Upper lobe of left lung (tissue), 6 donors: ENCODE measurements around the gene AMER1. TPM values are rescaled to one million over a fixed set of nuclear protein-coding genes. Genes with fewer than 3 reads are reported as not detected.

ENCODE experiments used
- ATAC-seq, 2 donors: fragments of 200-7000 bp; cut with Tn5 transposase; one replicate each; pipeline ENCODE4 v1.9.1; 2022; ENCODE audit warnings: mild to moderate bottlenecking in 2 of 2, moderate library complexity in 2 of 2; ENCODE audit not compliant: low FRiP score in 2 of 2
- DNase-seq, 2 donors: peaks; one replicate each; pipeline ENCODE4 v3.0.0-alpha.2; 2019 to 2020
- H3K27ac ChIP-seq, 4 donors: fragments of 200-600 bp; sonication (generic); one replicate each; pipeline ENCODE4 v1.5.1; 2016 to 2019
- H3K27me3 ChIP-seq, 4 donors: fragments of 200-600 bp; sonication (generic); one replicate each; pipeline ENCODE4 v1.5.1; 2017 to 2019
- H3K36me3 ChIP-seq, 4 donors: fragments of 200-600 bp; sonication (generic); one replicate each; pipeline ENCODE4 v1.5.1; 2016 to 2019
- H3K4me1 ChIP-seq, 4 donors: fragments of 200-600 bp; sonication (generic); one replicate each; pipeline ENCODE4 v1.5.1; 2018 to 2019
- H3K4me3 ChIP-seq, 4 donors: fragments of 200-600 bp; sonication (generic); one replicate each; pipeline ENCODE4 v1.5.1; 2017 to 2019; ENCODE audit warnings: mild to moderate bottlenecking in 2 of 4, moderate library complexity in 1 of 4
- H3K9me3 ChIP-seq, 4 donors: fragments of 200-600 bp; sonication (generic); one replicate each; pipeline ENCODE4 v1.5.1; 2018 to 2019
- EP300 ChIP-seq, 4 donors: sonication (generic); formaldehyde crosslinking; IDR thresholded peaks; one replicate each; pipeline ENCODE4 v1.5.1; 2017; ENCODE audit warnings: antibody characterized with exemption in 4 of 4, control low read depth in 2 of 4
- POLR2A ChIP-seq, 4 donors: fragments of 450-650 bp; IDR thresholded peaks; one replicate each; pipeline ENCODE4 v1.5.1; 2016 to 2017; ENCODE audit warnings: antibody characterized with exemption in 4 of 4, mild to moderate bottlenecking in 2 of 4
- POLR2AphosphoS5 ChIP-seq, 2 donors: sonication (generic); formaldehyde crosslinking; IDR thresholded peaks; one replicate each; pipeline ENCODE4 v1.5.1; 2017; ENCODE audit warnings: antibody characterized with exemption in 2 of 2
- WGBS, 2 donors: methylation state at CpG; one replicate each; pipeline ENCODE4 v1.1.5; 2017 to 2018; 5-methylcytosine and 5-hydroxymethylcytosine counted together
- total RNA-seq, 6 donors: library from RNA; depleted of rRNA in 4 of 6; stranded (reverse); fragments of >200 nt in 4 of 6; gene quantifications; one replicate each; pipeline versions ENCODE4 v1.1.0 to v1.2.1, GENCODE V29; 2016 to 2021
- TF ChIP-seq, protein P1 (sequence below), 6 experiments: fragments of 450-650 bp in 4 of 6; fragments of 200-600 bp in 2 of 6; sonication (generic) in 2 of 6; IDR thresholded peaks; one replicate each; pipeline ENCODE4 v1.5.1; 2016 to 2019; ENCODE audit warnings: antibody characterized with exemption in 6 of 6
- donor health status: DM: no; HTN: no; CAD: no; lungs with moderate emphysema.
- donor health status: DM: no; HTN: yes; CAD: no; lungs with severe emphysema.

Gene AMER1
- total RNA-seq, 6 donors from 2014 or later, result 3.3 to 5.5 (median 3.9) TPM

GRCh38 chrX:64202808-64203325 is 2.6 kb downstream of the AMER1 start:
- Histone ChIP-seq H3K27me3 (peaks cover 0 to 3% (median 0%) of the 10 kb centered on the region in 4 donors), H3K36me3 (no peaks in the 10 kb centered on the region), H3K4me3 (no peak overlapping the region), H3K9me3 (no peaks in the 10 kb centered on the region), H3K4me1 (peaks cover 4 to 22% (median 8%) of the 10 kb centered on the region in 4 donors), H3K27ac (no peak overlapping the region)
- WGBS, 2 donors, result 83 to 94% methylated on average over 2 of the region's 2 CpGs
- DNase-seq (no peak), ATAC-seq (no peak)
- no peak for TF ChIP-seq EP300 (IDR thresholded peaks at IDR 0.05)
- TF ChIP-seq POLR2A (IDR thresholded peaks at IDR 0.05), result no peak
- TF ChIP-seq, protein P1, sequence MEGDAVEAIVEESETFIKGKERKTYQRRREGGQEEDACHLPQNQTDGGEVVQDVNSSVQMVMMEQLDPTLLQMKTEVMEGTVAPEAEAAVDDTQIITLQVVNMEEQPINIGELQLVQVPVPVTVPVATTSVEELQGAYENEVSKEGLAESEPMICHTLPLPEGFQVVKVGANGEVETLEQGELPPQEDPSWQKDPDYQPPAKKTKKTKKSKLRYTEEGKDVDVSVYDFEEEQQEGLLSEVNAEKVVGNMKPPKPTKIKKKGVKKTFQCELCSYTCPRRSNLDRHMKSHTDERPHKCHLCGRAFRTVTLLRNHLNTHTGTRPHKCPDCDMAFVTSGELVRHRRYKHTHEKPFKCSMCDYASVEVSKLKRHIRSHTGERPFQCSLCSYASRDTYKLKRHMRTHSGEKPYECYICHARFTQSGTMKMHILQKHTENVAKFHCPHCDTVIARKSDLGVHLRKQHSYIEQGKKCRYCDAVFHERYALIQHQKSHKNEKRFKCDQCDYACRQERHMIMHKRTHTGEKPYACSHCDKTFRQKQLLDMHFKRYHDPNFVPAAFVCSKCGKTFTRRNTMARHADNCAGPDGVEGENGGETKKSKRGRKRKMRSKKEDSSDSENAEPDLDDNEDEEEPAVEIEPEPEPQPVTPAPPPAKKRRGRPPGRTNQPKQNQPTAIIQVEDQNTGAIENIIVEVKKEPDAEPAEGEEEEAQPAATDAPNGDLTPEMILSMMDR (IDR thresholded peaks at IDR 0.05), result no peak
- no peak for TF ChIP-seq POLR2AphosphoS5 (IDR thresholded peaks at IDR 0.05)

DNA sequence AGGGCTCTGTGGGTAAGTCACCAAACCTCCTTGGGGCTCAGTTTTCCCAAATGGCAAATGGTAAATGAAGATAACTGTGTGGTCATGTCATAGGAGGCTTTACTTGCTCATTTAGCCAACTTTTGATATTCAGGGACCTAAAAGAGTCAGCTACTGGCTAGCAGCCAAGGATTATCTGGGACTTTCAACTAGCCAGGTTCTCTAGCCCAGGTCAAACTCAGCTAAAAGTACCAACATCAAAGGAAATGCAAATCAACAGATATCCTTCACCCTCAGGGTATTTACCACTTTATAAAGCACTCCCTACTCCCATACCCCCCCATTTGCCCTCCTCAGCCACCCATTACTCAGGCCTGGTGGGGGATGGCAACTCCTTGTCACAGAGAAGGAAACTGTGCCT is 7.5 kb downstream of the AMER1 start:
- H3K4me3 ChIP-seq, result no peak overlapping the region
- H3K4me1 ChIP-seq, result no peaks in the 10 kb centered on the region
- ATAC-seq, result no peak
- no peaks in the 10 kb centered on the region for H3K27me3 ChIP-seq
- H3K9me3 ChIP-seq, result no peaks in the 10 kb centered on the region
- no peak for DNase-seq
- H3K27ac ChIP-seq, result no peak overlapping the region
- no peaks in the 10 kb centered on the region for H3K36me3 ChIP-seq
- TF ChIP-seq, protein P1 (IDR thresholded peaks at IDR 0.05), result no peak
- TF ChIP-seq POLR2A (IDR thresholded peaks at IDR 0.05), result no peak
- no peak for TF ChIP-seq POLR2AphosphoS5 (IDR thresholded peaks at IDR 0.05)
- TF ChIP-seq EP300 (IDR thresholded peaks at IDR 0.05), result no peak

DNA sequence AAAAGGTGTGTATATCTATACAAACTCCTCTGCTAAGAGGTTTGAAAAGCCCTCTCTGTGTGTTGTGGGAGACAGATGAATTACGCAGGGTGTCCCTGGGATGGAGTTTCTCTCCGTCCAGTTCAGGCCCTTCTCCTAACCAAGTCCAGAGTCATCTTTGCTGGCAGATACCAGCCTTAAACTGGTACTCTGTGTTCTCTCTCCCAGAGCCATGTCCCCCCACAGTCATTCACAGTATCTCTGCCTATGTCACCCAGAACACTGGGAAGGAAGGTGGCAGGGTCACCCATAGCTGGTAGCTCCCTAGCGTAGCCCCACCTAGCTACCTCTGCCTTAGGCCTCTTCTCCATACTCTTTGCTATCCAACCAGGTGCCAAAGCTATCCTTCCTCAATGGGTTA is 8.9 kb downstream of the AMER1 start:
- DNase-seq (no peak), ATAC-seq (no peak)
- Histone ChIP-seq H3K4me3 (no peak overlapping the region), H3K36me3 (peaks cover 0 to 11% (median 5%) of the 10 kb centered on the region in 4 donors), H3K27me3 (no peaks in the 10 kb centered on the region), H3K27ac (no peak overlapping the region), H3K4me1 (no peaks in the 10 kb centered on the region), H3K9me3 (no peaks in the 10 kb centered on the region)
- 80% methylated on average over 3 of the region's 3 CpGs; no CpG with 5 or more reads in 1 of the 2 donors for WGBS, 2 donors
- TF ChIP-seq POLR2AphosphoS5 (IDR thresholded peaks at IDR 0.05) (no peak), POLR2A (IDR thresholded peaks at IDR 0.05) (no peak), EP300 (IDR thresholded peaks at IDR 0.05) (no peak)
- TF ChIP-seq, protein P1 (IDR thresholded peaks at IDR 0.05), result no peak

DNA sequence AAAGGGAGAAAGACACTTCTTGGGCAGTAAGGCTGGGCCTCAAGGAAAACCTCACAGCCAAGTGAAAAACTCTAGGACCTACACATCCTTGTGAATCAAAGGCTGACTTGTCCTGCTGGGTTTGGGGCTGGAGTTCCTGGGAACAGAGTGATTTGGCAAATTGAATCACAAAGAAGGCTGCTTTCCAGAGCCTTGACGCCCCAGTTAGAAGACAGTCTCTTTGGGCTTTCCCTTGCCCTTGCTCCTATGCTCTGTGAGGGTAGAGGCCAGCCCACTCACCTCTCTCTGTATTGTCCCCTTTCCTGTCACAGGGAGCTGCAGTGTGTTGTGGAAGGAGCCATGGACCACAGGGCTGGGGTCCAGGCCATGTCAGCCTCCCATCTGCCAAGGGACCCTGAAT is 9.6 kb downstream of the AMER1 start:
- no peaks in the 10 kb centered on the region for H3K27me3 ChIP-seq
- ATAC-seq, result no peak
- no peaks in the 10 kb centered on the region for H3K4me1 ChIP-seq
- no peak overlapping the region for H3K27ac ChIP-seq
- H3K4me3 ChIP-seq, result no peak overlapping the region
- no peaks in the 10 kb centered on the region for H3K9me3 ChIP-seq
- 38% methylated on average over 1 of the region's 1 CpG; no CpG with 5 or more reads in 1 of the 2 donors for WGBS, 2 donors
- no peak for DNase-seq
- H3K36me3 ChIP-seq, result peaks cover 0 to 13% (median 5%) of the 10 kb centered on the region in 4 donors
- TF ChIP-seq POLR2A (IDR thresholded peaks at IDR 0.05) (no peak), EP300 (IDR thresholded peaks at IDR 0.05) (no peak), POLR2AphosphoS5 (IDR thresholded peaks at IDR 0.05) (no peak)
- TF ChIP-seq, protein P1 (IDR thresholded peaks at IDR 0.05), result no peak

- no peak overlapping the region for H3K27ac ChIP-seq
- TF ChIP-seq POLR2AphosphoS5 (IDR thresholded peaks at IDR 0.05) (no peak), POLR2A (IDR thresholded peaks at IDR 0.05) (no peak), EP300 (IDR thresholded peaks at IDR 0.05) (no peak)
- TF ChIP-seq, protein P1 (IDR thresholded peaks at IDR 0.05), result no peak
- peaks cover 0 to 18% (median 5%) of the 10 kb centered on the region in 4 donors for H3K36me3 ChIP-seq
- H3K9me3 ChIP-seq, result no peaks in the 10 kb centered on the region
- no peaks in the 10 kb centered on the region for H3K27me3 ChIP-seq
- DNase-seq (no peak), ATAC-seq (no peak)
- 72 to 90% methylated on average over 2 to 5 of the region's 5 CpGs for WGBS, 2 donors
- H3K4me1 ChIP-seq, result no peaks in the 10 kb centered on the region
- no peak overlapping the region for H3K4me3 ChIP-seq
Observed at GRCh38 chrX:64192673-64193072, 12.8 kb downstream of the AMER1 start.
